ENCODE data around the gene CYSLTR1.
"Not testable (repeated sequence)": the region's sequence is repeated elsewhere in the genome, so short reads cannot be mapped to it uniquely, and the experiment has no call there.

Gene CYSLTR1

DNA sequence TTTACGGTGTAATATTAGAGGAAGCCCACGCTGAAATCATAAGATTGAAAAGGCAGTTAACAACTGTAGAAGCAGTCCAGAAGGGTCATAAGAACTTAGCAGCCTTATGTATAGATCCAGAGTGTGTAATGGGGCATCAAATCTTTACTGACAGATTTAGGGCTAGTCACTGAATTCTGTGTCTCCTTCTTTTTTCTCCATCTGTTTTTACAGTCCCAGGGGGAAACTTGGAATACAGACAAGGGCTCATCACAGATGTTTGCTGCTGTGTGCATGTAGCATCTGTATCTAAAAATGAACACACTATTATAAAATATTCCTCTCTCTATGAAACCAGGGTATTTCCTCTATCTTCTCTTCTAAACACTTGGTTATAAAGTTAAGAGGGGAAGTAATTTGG lies 43.9 kb downstream of the CYSLTR1 start:
- no peak for DNase-seq (ENCODE audit: low read depth, low spot score)

GRCh38 chrX:78237127-78237526 lies 90.3 kb downstream of the CYSLTR1 start:
- no peak for DNase-seq (ENCODE audit: low read depth, low spot score)
- in situ Hi-C loops (cut with HindIII; ENCODE audit: low sequenced_read_pairs), result no loop called here
- no peak for TF ChIP-seq CTCF (IDR thresholded peaks at IDR 0.05; ENCODE audit: low read depth, low read length)
- H3K4me3 ChIP-seq (ENCODE audit: low read depth, low read length), result no peak overlapping the region

More for the DNA sequence above, 43.9 kb downstream of the CYSLTR1 start:
- in situ Hi-C loops (cut with HindIII; ENCODE audit: low sequenced_read_pairs), result no loop called here
- H3K4me3 ChIP-seq (ENCODE audit: low read depth, low read length), result no peak overlapping the region
- TF ChIP-seq CTCF (IDR thresholded peaks at IDR 0.05; ENCODE audit: low read depth, low read length), result no peak

DNA sequence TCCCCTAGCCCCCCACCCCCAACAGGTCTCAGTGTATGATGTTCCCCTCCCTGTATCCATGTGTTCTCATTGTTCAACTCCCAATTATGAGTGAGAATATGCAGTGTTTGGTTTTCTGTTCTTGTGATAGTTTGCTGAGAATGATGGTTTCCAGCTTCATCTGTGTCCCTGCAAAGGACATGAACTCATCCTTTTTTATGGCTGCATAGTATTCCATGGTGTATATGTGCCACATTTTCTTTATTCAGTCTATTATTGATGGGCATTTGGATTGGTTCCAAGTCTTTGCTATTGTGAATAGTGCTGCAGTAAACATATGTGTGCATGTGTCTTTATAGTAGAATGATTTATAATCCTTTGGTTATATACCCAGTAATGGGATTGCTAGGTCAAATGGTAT lies 101.4 kb downstream of the CYSLTR1 start:
- H3K4me3 ChIP-seq (ENCODE audit: low read depth, low read length); DNase-seq (ENCODE audit: low read depth, low spot score); in situ Hi-C loops (cut with HindIII; ENCODE audit: low sequenced_read_pairs): not testable (repeated sequence)

Data from astrocyte of the spinal cord (primary cell).